Activated CD8-positive, alpha-beta memory T cell treated with anti-CD3 and anti-CD28 coated beads, Interleukin-2, amount 10 ng/mL, durations not matched to agents 7 days and 5 days (primary cell): ENCODE measurements around the gene SRSF12. TPM values are rescaled to one million over a fixed set of nuclear protein-coding genes. Genes with fewer than 3 reads are reported as not detected.
"Not testable (repeated sequence)": the region's sequence is repeated elsewhere in the genome, so short reads cannot be mapped to it uniquely, and the experiment has no call there.

Experiments
- ATAC-seq: fragments of 150-1000 bp; cut with Tn5 transposase; one replicate; pipeline ENCODE4 v1.10.0; 2021; ENCODE audit warnings: moderate library complexity
- CTCF ChIA-PET: fragments of 350-600 bp; sonication (Branson Sonifier 250); formaldehyde crosslinking; loops from one replicate; lab custom pipeline; 2021; ENCODE audit warnings: antibody characterized with exemption; lab: Charles Lee
- DNase-seq: peaks from one replicate; pipeline ENCODE4 v3.0.0-alpha.2; 2020
- H3K27ac Mint-ChIP-seq: one replicate; pipeline ENCODE4 v1.8.0; 2021; ENCODE audit warnings: mild to moderate bottlenecking, mixed read lengths
- H3K27me3 Mint-ChIP-seq: one replicate; pipeline ENCODE4 v1.8.0; 2021; ENCODE audit warnings: mixed read lengths
- H3K36me3 Mint-ChIP-seq: one replicate; pipeline ENCODE4 v1.8.0; 2021; ENCODE audit warnings: mild to moderate bottlenecking, mixed read lengths
- H3K4me1 Mint-ChIP-seq: one replicate; pipeline ENCODE4 v1.8.0; 2021; ENCODE audit warnings: mixed read lengths
- H3K4me3 Mint-ChIP-seq: one replicate; pipeline ENCODE4 v1.8.0; 2021; ENCODE audit warnings: mild to moderate bottlenecking, moderate library complexity, mixed read lengths
- H3K9me3 Mint-ChIP-seq: one replicate; pipeline ENCODE4 v1.8.0; 2022; ENCODE audit warnings: low read depth, mixed read lengths
- total RNA-seq, 2 experiments: library from RNA; stranded (reverse); gene quantifications; one replicate each; pipeline ENCODE4 v1.2.3, GENCODE V29; 2021

SRSF12 gene
- total RNA-seq, 2 experiments from 2014 or later, result not detected

- H3K4me1 Mint-ChIP-seq, result peaks cover 23% of the 10 kb centered on the region
- peak overlapping the region; percentile 91 for H3K4me3 Mint-ChIP-seq
- H3K27me3 Mint-ChIP-seq, result no peaks in the 10 kb centered on the region
- peaks cover 25% of the 10 kb centered on the region for H3K36me3 Mint-ChIP-seq
- ATAC-seq (peak; percentile 16), DNase-seq (peak; percentile 80)
- CTCF ChIA-PET, result interaction anchor here (0.6 to 3.0 kb wide), 15 partner anchors 9 to 740 kb away, joined by 3 to 20 read pairs (median 4); partner anchors contain the start of genes MDN1 and PM20D2
- no peaks in the 10 kb centered on the region for H3K9me3 Mint-ChIP-seq
- peak overlapping the region; percentile 99 for H3K27ac Mint-ChIP-seq
Measured at GRCh38 chr6:89079511-89080234, 38.2 kb downstream of the SRSF12 start.

- no peak for ATAC-seq
- CTCF ChIA-PET, result interaction anchor here (1.5 kb wide), 1 partner anchor 91 kb away, joined by 3 read pairs; no protein-coding TSS in a partner anchor
- no peak overlapping the region for H3K27ac Mint-ChIP-seq
Measured at GRCh38 chr6:89073840-89074239, 44.0 kb downstream of the SRSF12 start.

DNA sequence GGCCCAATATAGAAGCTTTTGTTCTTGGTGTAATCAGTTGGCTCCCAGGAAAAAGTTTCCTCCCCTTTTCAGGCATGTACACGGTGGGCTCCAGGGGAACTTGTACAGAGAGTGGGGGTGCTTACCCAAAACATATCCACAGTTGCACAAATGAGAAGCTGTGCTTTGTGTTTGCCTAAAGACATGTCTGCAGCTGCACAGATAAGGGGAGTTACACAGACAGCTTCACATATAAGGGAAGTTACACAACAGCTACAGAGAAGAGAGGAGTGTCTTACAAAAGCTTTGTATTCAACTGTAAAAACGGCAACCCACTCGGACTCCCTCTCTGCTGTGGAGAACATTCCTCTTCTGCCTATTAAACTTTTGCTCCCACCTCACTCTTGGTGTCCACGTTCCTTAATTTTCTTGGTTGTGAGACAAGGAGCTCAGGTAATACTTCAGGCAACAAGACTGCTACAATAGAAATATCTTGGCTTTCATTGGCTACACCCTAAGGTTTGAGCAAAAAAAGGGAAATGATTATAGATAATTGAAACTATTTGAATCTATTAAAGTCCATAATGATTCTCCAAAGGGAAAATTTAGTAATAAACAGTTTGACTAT, 44.8 kb downstream of the SRSF12 start:
- H3K9me3 Mint-ChIP-seq, result no peaks in the 10 kb centered on the region
- no peaks in the 10 kb centered on the region for H3K4me1 Mint-ChIP-seq
- ATAC-seq (no peak), DNase-seq (no peak)
- CTCF ChIA-PET, result interaction anchor here (1.5 kb wide), 1 partner anchor 91 kb away, joined by 3 read pairs; no protein-coding TSS in a partner anchor
- H3K4me3 Mint-ChIP-seq, result no peak overlapping the region
- no peak overlapping the region for H3K27ac Mint-ChIP-seq
- no peaks in the 10 kb centered on the region for H3K27me3 Mint-ChIP-seq
- no peaks in the 10 kb centered on the region for H3K36me3 Mint-ChIP-seq

More at GRCh38 chr6:89073840-89074239, 44.0 kb downstream of the SRSF12 start:
- Mint-ChIP-seq H3K4me3 (no peak overlapping the region), H3K27me3 (no peaks in the 10 kb centered on the region), H3K9me3 (no peaks in the 10 kb centered on the region), H3K4me1 (peaks cover 3% of the 10 kb centered on the region), H3K36me3 (no peaks in the 10 kb centered on the region)
- DNase-seq, result no peak

GRCh38 chr6:89071036-89071435, 46.8 kb downstream of the SRSF12 start:
- Mint-ChIP-seq H3K27ac (no peak overlapping the region), H3K9me3 (no peaks in the 10 kb centered on the region), H3K4me3 (no peak overlapping the region), H3K27me3 (peaks cover 12% of the 10 kb centered on the region), H3K36me3 (no peaks in the 10 kb centered on the region), H3K4me1 (no peaks in the 10 kb centered on the region)
- CTCF ChIA-PET, result interaction anchor here (1.1 kb wide), 1 partner anchor 8 kb away, joined by 5 read pairs; no protein-coding TSS in a partner anchor
- DNase-seq, result no peak
- ATAC-seq, result no peak

DNA sequence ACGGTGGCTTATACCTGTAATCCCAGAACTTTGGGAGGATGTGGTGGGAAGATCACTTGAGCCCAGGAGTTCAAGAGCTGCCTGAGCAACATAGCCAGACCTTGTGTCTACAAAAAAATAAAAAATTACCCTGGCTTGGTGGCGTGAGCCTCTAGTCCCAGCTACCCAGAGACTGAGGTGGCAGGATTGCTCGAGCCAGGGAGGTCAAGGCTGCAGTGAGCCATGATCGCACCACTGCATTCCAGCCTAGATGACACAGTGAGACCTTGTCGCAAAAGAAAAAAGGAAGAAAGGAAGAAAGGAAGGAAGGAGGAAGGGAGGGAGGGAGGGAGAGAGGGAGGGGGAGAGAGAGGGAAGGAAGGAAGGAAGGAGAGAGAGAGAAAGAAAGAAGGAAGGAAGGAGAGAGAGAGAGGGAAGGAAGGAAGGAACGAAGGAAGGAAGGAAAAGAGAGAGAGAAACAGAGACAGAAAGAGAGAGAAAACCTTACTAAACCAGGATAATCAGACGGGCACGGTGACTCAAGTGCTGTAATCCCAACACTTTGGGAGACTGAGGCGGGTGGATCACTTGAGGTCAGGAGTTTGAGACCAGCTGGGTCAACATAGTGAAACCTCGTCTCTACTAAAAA, 48.2 kb downstream of the SRSF12 start:
- Mint-ChIP-seq H3K27ac (no peak overlapping the region), H3K9me3 (no peaks in the 10 kb centered on the region), H3K36me3 (no peaks in the 10 kb centered on the region), H3K4me3 (no peak overlapping the region), H3K4me1 (no peaks in the 10 kb centered on the region), H3K27me3 (peaks cover 12% of the 10 kb centered on the region)
- ATAC-seq (no peak), DNase-seq (no peak)
- CTCF ChIA-PET, result interaction anchor here (1.1 to 1.4 kb wide), 3 partner anchors 9 to 87 kb away, joined by 3 to 5 read pairs (median 4); no protein-coding TSS in a partner anchor

- Mint-ChIP-seq H3K36me3 (no peaks in the 10 kb centered on the region), H3K27ac (no peak overlapping the region), H3K4me3 (no peak overlapping the region), H3K9me3 (no peaks in the 10 kb centered on the region), H3K4me1 (no peaks in the 10 kb centered on the region), H3K27me3 (peaks cover 12% of the 10 kb centered on the region)
- ATAC-seq (no peak), DNase-seq (no peak)
- CTCF ChIA-PET, result interaction anchor here (1.2 to 1.4 kb wide), 2 partner anchors 10 to 86 kb away, joined by 3 to 4 read pairs; no protein-coding TSS in a partner anchor
Measured at GRCh38 chr6:89068695-89069094, 49.2 kb downstream of the SRSF12 start.

GRCh38 chr6:89067796-89068195, 50.1 kb downstream of the SRSF12 start:
- ATAC-seq, result no peak
- CTCF ChIA-PET, result interaction anchor here (1.6 kb wide), 1 partner anchor 12 kb away, joined by 4 read pairs; no protein-coding TSS in a partner anchor
- no peak overlapping the region for H3K4me3 Mint-ChIP-seq
- no peak overlapping the region for H3K27ac Mint-ChIP-seq
- no peaks in the 10 kb centered on the region for H3K4me1 Mint-ChIP-seq
- H3K27me3 Mint-ChIP-seq, result peaks cover 12% of the 10 kb centered on the region
- no peaks in the 10 kb centered on the region for H3K9me3 Mint-ChIP-seq
- no peaks in the 10 kb centered on the region for H3K36me3 Mint-ChIP-seq
- DNase-seq, result no peak

DNA sequence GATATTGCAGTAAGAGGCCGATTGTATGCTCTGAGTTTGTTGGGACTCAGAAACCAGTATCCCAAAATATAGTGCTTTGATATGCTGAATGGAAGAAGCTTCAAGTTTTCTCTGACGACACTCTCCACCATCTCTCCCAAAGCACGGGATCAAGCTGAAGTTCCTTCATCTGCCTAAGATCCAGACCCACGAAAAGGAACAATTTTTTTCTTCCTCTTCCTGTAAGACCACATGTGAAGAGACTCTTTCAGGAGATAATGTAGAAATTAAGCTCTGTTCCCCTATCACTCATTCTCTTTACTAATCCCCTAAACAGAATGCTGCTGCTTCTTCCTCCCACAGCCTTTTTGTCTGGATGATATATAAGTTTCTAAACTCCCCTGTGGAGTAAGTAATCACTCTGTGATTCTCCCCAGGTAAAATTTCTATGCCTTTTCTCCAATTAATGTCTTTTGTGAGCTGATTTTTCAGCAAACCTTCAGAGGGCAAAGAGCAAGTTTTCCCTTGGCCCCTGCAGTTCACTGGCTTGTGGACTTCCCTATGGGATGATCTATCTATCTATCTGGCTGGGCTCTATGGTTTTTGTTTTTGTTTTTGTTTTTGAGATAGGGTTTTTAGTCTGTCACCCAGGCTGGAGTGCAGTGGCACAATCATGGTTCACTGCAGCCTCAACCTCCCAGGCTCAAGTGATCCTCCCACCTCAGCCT, 50.8 kb downstream of the SRSF12 start:
- no peak for ATAC-seq
- H3K27ac Mint-ChIP-seq, result no peak overlapping the region

GRCh38 chr6:89066121-89066520, 51.8 kb downstream of the SRSF12 start:
- H3K36me3 Mint-ChIP-seq, H3K27ac Mint-ChIP-seq, DNase-seq, CTCF ChIA-PET, ATAC-seq, H3K9me3 Mint-ChIP-seq, H3K4me3 Mint-ChIP-seq, H3K4me1 Mint-ChIP-seq: not testable (repeated sequence)
- peaks cover 12% of the 10 kb centered on the region for H3K27me3 Mint-ChIP-seq

More for the DNA sequence above, 50.8 kb downstream of the SRSF12 start:
- peaks cover 12% of the 10 kb centered on the region for H3K27me3 Mint-ChIP-seq
- CTCF ChIA-PET, result interaction anchor here (1.6 kb wide), 1 partner anchor 12 kb away, joined by 4 read pairs; no protein-coding TSS in a partner anchor
- DNase-seq, result no peak
- H3K9me3 Mint-ChIP-seq, result no peaks in the 10 kb centered on the region
- no peaks in the 10 kb centered on the region for H3K4me1 Mint-ChIP-seq
- no peaks in the 10 kb centered on the region for H3K36me3 Mint-ChIP-seq
- H3K4me3 Mint-ChIP-seq, result no peak overlapping the region

GRCh38 chr6:89064931-89065330, 52.9 kb downstream of the SRSF12 start:
- H3K9me3 Mint-ChIP-seq, CTCF ChIA-PET, H3K4me1 Mint-ChIP-seq, H3K27ac Mint-ChIP-seq, H3K4me3 Mint-ChIP-seq, ATAC-seq, H3K36me3 Mint-ChIP-seq, DNase-seq: not testable (repeated sequence)
- peaks cover 12% of the 10 kb centered on the region for H3K27me3 Mint-ChIP-seq

GRCh38 chr6:89063881-89064280, 54.0 kb downstream of the SRSF12 start:
- Mint-ChIP-seq H3K36me3 (no peaks in the 10 kb centered on the region), H3K9me3 (no peaks in the 10 kb centered on the region), H3K4me3 (no peak overlapping the region), H3K27me3 (peaks cover 12% of the 10 kb centered on the region), H3K27ac (no peak overlapping the region), H3K4me1 (no peaks in the 10 kb centered on the region)
- DNase-seq (no peak), ATAC-seq (no peak)
- CTCF ChIA-PET, result no interaction called here

DNA sequence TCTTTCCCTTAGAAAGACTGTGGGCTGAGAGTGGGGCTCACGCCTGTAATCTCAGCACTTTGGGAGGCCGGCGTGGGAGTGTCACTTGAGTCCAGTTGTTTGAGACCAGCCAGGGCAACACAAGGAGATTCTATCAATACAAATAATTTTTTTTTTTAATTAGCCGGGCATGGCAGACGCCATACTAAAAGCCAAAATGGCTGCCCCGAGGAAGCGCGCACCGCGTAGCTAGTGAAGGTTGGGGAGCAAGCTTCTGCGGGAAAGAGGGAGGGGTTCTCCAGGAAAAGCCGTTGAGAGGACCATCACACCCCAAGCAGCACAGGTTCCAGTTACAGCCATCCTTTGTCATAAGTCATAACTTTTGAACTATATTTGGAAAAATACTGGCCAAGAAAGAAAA, 58.6 kb downstream of the SRSF12 start:
- Mint-ChIP-seq H3K4me3 (no peak overlapping the region), H3K9me3 (no peaks in the 10 kb centered on the region), H3K4me1 (no peaks in the 10 kb centered on the region), H3K27me3 (no peaks in the 10 kb centered on the region), H3K27ac (no peak overlapping the region), H3K36me3 (no peaks in the 10 kb centered on the region)
- no peak for ATAC-seq
- no peak for DNase-seq
- CTCF ChIA-PET, result no interaction called here

- H3K4me3 Mint-ChIP-seq, result no peak overlapping the region
- no peaks in the 10 kb centered on the region for H3K27me3 Mint-ChIP-seq
- no peaks in the 10 kb centered on the region for H3K36me3 Mint-ChIP-seq
- ATAC-seq (no peak), DNase-seq (no peak)
- no peaks in the 10 kb centered on the region for H3K4me1 Mint-ChIP-seq
- CTCF ChIA-PET, result no interaction called here
- no peak overlapping the region for H3K27ac Mint-ChIP-seq
- H3K9me3 Mint-ChIP-seq, result no peaks in the 10 kb centered on the region
Measured at GRCh38 chr6:89058627-89059026, 59.2 kb downstream of the SRSF12 start.
